ENCODE data around the gene ZNF668. TPM values are rescaled to one million over a fixed set of nuclear protein-coding genes. Genes with fewer than 3 reads are reported as not detected.

ZNF668 gene
- total and polyA plus RNA-seq, 2 of the 13 experiments (the other 11 are each of a cell fraction or from before 2014, with no cell fraction given): 3.8 to 9.8 TPM

GRCh38 chr16:31117384-31118222, 43.6 kb upstream of the ZNF668 start, which contains the start of gene KAT8 (continued):
- TF ChIP-seq ZNF512B (CRISPR knock-in tag; IDR thresholded peaks at IDR 0.05; ENCODE audit: borderline replicate concordance): no peak
- TF ChIP-seq YEATS4 (CRISPR knock-in tag; IDR thresholded peaks at IDR 0.05; ENCODE audit: borderline replicate concordance): peak; percentile 86
- TF ChIP-seq, protein P1, sequence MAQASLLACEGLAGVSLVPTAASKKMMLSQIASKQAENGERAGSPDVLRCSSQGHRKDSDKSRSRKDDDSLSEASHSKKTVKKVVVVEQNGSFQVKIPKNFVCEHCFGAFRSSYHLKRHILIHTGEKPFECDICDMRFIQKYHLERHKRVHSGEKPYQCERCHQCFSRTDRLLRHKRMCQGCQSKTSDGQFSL (CRISPR knock-in tag; IDR thresholded peaks at IDR 0.05): no peak
- TF ChIP-seq, protein P2, sequence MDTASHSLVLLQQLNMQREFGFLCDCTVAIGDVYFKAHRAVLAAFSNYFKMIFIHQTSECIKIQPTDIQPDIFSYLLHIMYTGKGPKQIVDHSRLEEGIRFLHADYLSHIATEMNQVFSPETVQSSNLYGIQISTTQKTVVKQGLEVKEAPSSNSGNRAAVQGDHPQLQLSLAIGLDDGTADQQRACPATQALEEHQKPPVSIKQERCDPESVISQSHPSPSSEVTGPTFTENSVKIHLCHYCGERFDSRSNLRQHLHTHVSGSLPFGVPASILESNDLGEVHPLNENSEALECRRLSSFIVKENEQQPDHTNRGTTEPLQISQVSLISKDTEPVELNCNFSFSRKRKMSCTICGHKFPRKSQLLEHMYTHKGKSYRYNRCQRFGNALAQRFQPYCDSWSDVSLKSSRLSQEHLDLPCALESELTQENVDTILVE (CRISPR knock-in tag; IDR thresholded peaks at IDR 0.05): peak; percentile 98
- peak; percentile 93 for TF ChIP-seq HDAC1 (CRISPR knock-in tag; IDR thresholded peaks at IDR 0.05)
- TF ChIP-seq ZNF281 (CRISPR knock-in tag; IDR thresholded peaks at IDR 0.05; ENCODE audit: borderline replicate concordance): peak; percentile 69
- TF ChIP-seq ZC3H4 (CRISPR knock-in tag; IDR thresholded peaks at IDR 0.05; ENCODE audit: borderline replicate concordance): peak; percentile 26; the same call in 1 of the 2 replicates
- no peak for TF ChIP-seq NFE2L2 (IDR thresholded peaks at IDR 0.05; ENCODE audit: low read length)
- TF ChIP-seq ZNF317 (CRISPR knock-in tag; IDR thresholded peaks at IDR 0.05): no peak
- TF ChIP-seq NR2C2 (CRISPR knock-in tag; IDR thresholded peaks at IDR 0.05; ENCODE audit: borderline replicate concordance): peak; percentile 99
- TF ChIP-seq KDM5B (CRISPR knock-in tag; IDR thresholded peaks at IDR 0.05; ENCODE audit: borderline replicate concordance): peak; percentile 75; the same call in 1 of the 2 replicates
- no peak for TF ChIP-seq DNMT3B (CRISPR knock-in tag; conservative IDR thresholded peaks at IDR 0.05)
- TF ChIP-seq NR2F2 (IDR thresholded peaks at IDR 0.05; ENCODE audit: borderline replicate concordance, low read depth): peak; percentile 34; the same call in 1 of the 2 replicates
- TF ChIP-seq, protein P3, sequence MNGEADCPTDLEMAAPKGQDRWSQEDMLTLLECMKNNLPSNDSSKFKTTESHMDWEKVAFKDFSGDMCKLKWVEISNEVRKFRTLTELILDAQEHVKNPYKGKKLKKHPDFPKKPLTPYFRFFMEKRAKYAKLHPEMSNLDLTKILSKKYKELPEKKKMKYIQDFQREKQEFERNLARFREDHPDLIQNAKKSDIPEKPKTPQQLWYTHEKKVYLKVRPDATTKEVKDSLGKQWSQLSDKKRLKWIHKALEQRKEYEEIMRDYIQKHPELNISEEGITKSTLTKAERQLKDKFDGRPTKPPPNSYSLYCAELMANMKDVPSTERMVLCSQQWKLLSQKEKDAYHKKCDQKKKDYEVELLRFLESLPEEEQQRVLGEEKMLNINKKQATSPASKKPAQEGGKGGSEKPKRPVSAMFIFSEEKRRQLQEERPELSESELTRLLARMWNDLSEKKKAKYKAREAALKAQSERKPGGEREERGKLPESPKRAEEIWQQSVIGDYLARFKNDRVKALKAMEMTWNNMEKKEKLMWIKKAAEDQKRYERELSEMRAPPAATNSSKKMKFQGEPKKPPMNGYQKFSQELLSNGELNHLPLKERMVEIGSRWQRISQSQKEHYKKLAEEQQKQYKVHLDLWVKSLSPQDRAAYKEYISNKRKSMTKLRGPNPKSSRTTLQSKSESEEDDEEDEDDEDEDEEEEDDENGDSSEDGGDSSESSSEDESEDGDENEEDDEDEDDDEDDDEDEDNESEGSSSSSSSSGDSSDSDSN (CRISPR knock-in tag; IDR thresholded peaks at IDR 0.05): peak; percentile 36; the same call in 1 of the 2 replicates
- peak; percentile 34; the same call in 1 of the 2 replicates for TF ChIP-seq MTF2 (CRISPR knock-in tag; IDR thresholded peaks at IDR 0.05; ENCODE audit: borderline replicate concordance)
- TF ChIP-seq AKAP8 (CRISPR knock-in tag; IDR thresholded peaks at IDR 0.05): no peak; the same call in 1 of the 2 replicates

Measured in HepG2 (cell line).